T-helper 9 cell (primary cell): ENCODE results near the gene RCC2.

Experiments used
- DNase-seq: peaks from one replicate; pipeline ENCODE4 v3.0.0-alpha.2; 2020

RCC2 gene

DNA sequence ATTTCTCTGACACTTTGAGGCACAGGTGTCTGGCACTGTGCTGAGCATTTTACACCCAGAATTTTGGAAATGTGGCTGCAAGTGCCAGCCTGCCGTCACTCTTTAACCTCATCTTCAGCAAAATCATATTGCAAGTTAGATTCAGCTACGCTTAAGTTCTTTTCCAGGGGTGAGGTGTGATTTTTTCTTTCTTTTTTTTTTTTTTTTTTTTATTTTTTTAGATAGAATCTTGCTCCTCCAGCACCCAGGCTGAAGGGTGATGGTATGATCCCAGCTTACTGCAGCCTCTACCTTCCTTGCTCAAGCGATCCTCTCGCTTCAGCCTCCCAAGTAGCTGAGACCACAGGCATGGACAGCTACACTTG, 2.5 kb upstream of the RCC2 start:
- no peak for DNase-seq

DNA sequence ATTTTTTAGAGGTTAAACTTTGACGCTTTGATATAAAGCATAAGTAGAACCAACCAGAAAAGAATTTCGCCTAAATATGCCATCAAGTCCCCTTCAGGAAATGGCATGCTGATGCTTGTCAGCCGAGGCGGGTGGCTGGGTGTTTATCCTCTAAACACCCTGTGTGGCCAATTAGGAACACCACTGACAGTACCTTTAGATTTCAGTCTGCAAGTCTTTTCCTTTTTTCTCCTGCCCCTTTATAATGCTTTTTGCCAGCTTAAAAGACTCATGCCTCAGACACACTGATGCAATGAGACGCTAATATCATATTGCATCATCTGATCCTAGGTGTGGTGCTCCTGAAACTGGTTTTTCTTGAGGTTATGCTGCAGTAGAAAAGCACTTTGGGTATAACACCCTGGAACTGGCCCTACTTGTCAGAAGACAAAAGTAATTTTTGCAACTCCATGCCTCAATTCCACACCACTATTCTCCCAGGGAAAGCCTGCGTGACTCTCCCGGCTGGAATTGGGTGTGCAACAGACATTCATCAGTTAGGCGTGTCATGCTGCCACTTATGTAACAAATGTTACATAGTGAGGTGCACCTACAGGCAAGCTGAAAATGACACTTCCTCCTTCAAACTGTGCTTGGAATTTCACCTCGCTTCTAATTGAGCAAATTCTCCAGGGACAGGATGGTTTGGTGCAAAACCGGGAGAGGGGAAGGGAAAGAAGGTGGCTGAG, 2.0 kb upstream of the RCC2 start:
- no peak for DNase-seq

GRCh38 chr1:17440827-17441168, 1.3 kb upstream of the RCC2 start:
- no peak for DNase-seq

DNA sequence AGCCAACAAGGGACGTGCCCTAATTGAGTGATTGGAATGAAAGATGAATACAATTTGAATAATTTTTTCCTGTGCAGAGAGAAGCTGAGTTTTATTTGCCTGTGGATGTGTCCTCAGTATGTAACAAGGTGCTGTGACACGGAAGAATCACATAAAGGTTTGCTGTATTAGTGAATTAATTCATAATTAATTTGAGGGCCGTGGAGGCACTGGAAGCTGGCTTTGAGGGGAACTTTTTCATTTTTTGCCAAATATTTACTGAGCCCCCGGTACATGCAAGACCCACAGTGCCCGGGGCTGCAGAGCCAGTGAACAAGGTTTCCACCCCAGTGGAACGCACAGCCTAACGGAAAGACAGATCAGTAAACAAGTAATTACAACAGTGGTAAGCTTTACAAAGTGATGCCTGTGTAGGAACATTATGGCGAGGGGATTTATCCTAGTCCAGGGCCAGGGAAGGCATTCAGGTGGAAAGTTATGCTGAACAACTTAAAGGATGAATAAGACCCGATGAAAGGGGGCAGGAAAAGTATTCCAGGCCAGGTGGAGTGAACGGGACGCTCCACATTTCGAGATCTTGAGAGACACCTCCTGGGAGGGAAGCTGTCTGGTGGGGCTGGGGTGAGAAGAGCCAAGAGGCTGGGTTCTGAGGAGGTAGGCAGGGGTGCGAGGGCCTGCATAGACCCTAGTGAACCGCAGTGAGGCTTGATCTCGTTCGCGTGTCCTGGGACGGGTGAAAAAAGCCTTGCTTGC, 773 bp upstream of the RCC2 start:
- no peak for DNase-seq

- peak; percentile 47 for DNase-seq
Observed at GRCh38 chr1:17438318-17439249, 893 bp downstream of the RCC2 start.

GRCh38 chr1:17437580-17438317, 1.7 kb downstream of the RCC2 start:
- DNase-seq: peak; percentile 40

GRCh38 chr1:17437260-17437579, 2.3 kb downstream of the RCC2 start:
- no peak for DNase-seq

DNA sequence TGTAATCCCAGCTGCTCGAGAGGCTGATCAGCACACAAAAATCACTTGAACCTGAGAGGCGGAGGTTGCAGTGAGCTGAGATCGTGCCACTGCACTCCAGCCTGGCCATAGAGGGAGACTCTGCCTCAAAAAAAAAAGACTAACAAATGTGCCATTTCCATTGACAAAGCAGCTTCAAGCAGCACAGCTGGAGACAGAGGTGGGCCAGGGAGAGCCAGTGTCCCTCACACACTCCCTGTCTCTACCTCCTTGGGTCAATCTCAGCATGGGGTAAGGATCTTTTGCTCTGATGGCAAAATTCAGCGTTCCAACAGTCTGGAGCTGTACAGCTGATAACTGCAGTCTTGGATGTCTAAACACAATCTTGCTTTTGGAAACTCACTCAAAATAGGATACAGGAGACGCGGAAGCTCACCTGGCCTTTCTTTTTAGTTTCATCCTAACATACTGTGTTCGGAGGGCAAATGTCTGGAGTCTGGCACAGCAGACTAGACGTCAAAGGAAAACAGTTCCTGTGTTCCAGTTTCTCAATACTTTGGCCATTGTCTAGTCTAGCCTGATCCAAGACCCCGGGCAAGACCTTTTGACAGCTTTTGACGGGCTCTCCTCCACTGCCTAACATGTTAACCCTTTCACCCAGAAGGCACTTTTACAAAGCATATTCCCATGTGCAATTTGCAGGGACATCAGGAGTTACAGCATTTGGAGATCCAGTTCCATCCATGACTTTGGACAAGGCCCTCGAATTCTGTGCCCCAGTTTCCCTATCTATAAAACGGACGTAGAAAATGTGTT, 2.9 kb downstream of the RCC2 start:
- no peak for DNase-seq

DNA sequence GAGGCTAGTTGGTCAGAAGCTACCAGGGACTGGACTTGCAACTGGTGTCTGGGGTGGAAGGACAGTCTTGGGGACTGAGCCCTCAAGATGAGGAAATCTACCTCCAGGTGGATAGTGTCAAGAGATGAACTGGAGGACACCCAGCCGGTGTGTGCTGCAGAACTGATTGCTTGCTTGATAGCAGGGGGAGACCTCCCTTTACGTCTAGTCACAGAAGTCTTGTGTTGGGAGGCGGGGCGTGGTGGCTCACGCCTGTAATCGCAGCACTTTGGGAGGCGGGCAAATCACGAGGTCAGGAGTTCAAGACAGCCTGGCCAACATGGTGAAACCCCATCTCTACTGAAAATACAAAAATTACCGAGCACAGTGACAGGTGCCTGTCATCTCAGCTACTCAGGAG, 4.9 kb downstream of the RCC2 start:
- no peak for DNase-seq

GRCh38 chr1:17434016-17434415, 5.5 kb downstream of the RCC2 start:
- DNase-seq: no peak

- no peak for DNase-seq
Observed at GRCh38 chr1:17433261-17433660, 6.2 kb downstream of the RCC2 start.

DNA sequence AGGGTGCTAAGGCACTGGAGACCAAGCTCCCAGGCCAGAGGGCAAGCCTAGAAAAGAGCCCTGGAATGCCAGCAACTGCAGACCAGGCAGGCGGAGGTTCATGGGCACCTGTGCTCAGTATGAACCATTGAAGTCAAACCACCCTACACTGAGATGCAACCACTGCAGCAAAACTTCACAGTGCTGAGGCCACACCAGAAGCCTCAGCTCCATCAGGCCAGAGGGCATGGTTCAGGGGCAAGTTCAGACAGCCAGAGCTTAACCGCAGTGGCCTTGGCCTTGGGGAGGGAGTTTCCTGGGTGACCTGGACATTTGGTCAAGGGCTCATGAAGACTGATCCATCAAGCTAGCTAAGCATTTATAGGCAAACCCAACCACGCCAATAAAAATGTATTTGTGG, 7.1 kb downstream of the RCC2 start:
- DNase-seq: no peak

GRCh38 chr1:17429183-17429582, 10.3 kb downstream of the RCC2 start:
- DNase-seq: no peak

DNA sequence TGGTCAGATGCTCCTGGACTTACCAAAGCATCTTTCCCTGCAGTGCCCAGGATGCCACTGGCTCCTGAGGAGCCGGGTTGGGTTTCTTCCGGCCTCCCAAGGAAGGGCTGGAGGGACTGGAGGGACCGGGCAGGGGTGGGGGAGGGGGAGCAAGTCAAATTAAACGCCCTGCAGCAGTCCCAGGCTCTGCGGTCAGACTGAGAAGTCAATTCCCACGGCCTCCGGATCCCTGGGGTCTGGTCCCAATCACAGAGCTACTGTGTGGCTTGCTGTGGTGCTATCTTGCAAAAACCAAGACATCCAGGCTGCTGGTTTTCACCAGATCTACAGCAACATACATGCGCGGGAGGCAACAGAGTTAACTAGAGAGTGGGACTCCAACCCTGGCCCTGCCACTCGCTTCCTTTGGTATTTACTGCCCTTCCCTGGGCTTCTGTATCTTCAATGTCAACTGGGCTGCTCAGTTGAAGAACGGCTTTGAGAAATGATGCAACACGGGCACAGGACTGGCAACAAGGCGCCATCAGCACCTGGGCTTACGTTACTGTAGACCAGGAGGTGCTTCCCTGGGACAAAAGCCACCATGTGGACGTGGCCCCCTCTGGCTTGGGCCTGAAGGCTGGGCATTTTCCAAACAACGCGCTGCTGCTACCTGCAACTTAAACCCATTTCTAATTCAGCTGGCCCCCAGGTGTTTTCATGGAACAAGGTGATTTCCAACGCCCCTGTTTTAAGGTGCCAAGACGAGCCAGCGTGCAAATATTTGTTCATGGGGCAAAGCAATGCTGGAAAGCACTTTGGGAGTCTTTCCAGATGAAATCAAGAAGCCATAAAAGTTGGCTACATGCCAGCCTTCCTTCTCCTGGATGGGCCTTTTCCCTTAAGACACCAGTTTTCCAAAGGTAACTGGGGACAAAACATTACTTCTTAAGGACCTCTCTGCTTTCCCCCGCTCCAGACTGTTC, 11.5 kb downstream of the RCC2 start:
- DNase-seq: no peak

- no peak for DNase-seq
Observed at GRCh38 chr1:17425806-17426600, 13.5 kb downstream of the RCC2 start.

GRCh38 chr1:17423781-17424245, 15.7 kb downstream of the RCC2 start:
- no peak for DNase-seq

DNA sequence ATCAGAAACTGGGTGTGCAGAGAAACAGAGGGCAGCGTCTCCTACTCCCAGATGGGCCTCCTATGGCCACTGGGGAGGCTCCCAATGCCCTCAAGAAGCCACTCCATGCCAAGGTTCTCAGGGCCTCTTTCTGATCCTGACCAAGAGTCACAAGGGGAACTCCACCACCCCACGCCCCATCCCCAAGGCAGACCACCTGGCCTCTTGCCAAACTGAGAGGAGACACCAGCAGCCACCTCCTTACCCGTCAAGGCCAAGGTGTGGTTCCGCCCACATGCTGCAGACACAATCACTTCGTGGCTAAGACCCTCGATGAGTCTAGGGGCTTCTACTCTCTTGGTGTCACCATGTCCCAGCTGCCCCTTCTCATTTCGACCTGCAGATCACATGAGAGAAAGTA, 17.0 kb downstream of the RCC2 start:
- no peak for DNase-seq

DNA sequence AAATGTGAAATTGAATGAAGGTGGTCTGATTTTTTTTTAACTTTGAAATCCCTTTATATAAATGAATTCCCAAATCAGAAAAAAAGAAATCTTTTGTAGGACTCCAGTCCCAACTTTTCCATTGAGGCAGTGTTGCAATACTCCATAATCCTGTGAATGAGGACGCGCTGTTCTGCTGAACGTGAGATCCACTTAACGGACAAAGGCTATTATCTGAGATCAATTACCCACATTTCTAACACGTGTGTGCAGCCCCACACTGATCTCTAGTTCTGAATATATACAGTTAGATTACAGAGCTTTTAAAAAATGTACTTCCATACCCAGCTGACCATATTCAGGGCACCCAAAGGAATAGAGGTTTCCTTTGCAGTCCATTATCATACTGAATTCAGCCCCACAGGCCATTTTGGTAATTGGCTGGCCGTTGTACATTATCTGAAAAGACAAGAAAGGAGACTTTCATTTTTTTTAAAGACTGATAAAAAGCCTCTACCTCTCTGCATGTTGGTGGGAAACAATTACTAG, 19.0 kb downstream of the RCC2 start:
- DNase-seq: no peak

- DNase-seq: peak; percentile 67
Observed at GRCh38 chr1:17419626-17420328, 19.7 kb downstream of the RCC2 start.
